NCI-H69 (cell line): ENCODE measurements around the gene OR2T29.
"Not testable (repeated sequence)": the region's sequence is repeated elsewhere in the genome, so short reads cannot be mapped to it uniquely, and the experiment has no call there.

ENCODE experiments used
- DNase-seq: peaks from one replicate; lab custom pipeline; 2025; lab: John Stamatoyannopoulos, UW

The OR2T29 gene

GRCh38 chr1:248562672-248563071, at the start of gene OR2T29:
Gene OR2T29, minus strand, starts transcription at chr1:248562772. Its CDS starts 3,281 bp downstream, at chr1:248559491.
- DNase-seq = not testable (repeated sequence)

GRCh38 chr1:248611883-248612414, 49.4 kb upstream of the OR2T29 start:
- no peak for DNase-seq

GRCh38 chr1:248610301-248610700, 47.7 kb upstream of the OR2T29 start:
- no peak for DNase-seq

- DNase-seq = no peak
Measured at GRCh38 chr1:248599396-248599795, 36.8 kb upstream of the OR2T29 start.

GRCh38 chr1:248597589-248597988, 35.0 kb upstream of the OR2T29 start, which contains the start of gene OR2T10:
Gene OR2T10, minus strand, starts transcription at chr1:248597700. Its CDS starts 3,932 bp downstream, at chr1:248593768.
- DNase-seq = no peak

GRCh38 chr1:248596615-248597014, 34.0 kb upstream of the OR2T29 start:
- DNase-seq = no peak

- no peak for DNase-seq
Measured at GRCh38 chr1:248593226-248593625, 30.7 kb upstream of the OR2T29 start.

- DNase-seq = no peak
Measured at GRCh38 chr1:248592655-248593054, 30.1 kb upstream of the OR2T29 start.

GRCh38 chr1:248590055-248590454, 27.5 kb upstream of the OR2T29 start:
- no peak for DNase-seq

- DNase-seq = no peak
Measured at GRCh38 chr1:248589334-248589733, 26.8 kb upstream of the OR2T29 start.

- no peak for DNase-seq
Measured at GRCh38 chr1:248585266-248585665, 22.7 kb upstream of the OR2T29 start.

- no peak for DNase-seq
Measured at GRCh38 chr1:248576260-248576980, 13.8 kb upstream of the OR2T29 start.

GRCh38 chr1:248574657-248575056, 12.1 kb upstream of the OR2T29 start, which contains the start of gene OR2T34:
Gene OR2T34, minus strand, starts transcription at chr1:248574757. Its CDS starts 0 bp downstream, at chr1:248574757.
- DNase-seq = not testable (repeated sequence)

- DNase-seq = not testable (repeated sequence)
Measured at GRCh38 chr1:248573856-248574255, 11.3 kb upstream of the OR2T29 start.

GRCh38 chr1:248572049-248572448, 9.5 kb upstream of the OR2T29 start:
- not testable (repeated sequence) for DNase-seq

GRCh38 chr1:248570811-248571210, 8.2 kb upstream of the OR2T29 start:
- DNase-seq = not testable (repeated sequence)

- not testable (repeated sequence) for DNase-seq
Measured at GRCh38 chr1:248569049-248569448, 6.5 kb upstream of the OR2T29 start.

- not testable (repeated sequence) for DNase-seq
Measured at GRCh38 chr1:248565530-248566373, 3.2 kb upstream of the OR2T29 start.

GRCh38 chr1:248551027-248551426, 11.5 kb downstream of the OR2T29 start:
- DNase-seq = not testable (repeated sequence)

- not testable (repeated sequence) for DNase-seq
Measured at GRCh38 chr1:248547383-248547782, 15.2 kb downstream of the OR2T29 start.

- DNase-seq = not testable (repeated sequence)
Measured at GRCh38 chr1:248537449-248537848, 25.1 kb downstream of the OR2T29 start.

- no peak for DNase-seq
Measured at GRCh38 chr1:248521856-248522255, 40.7 kb downstream of the OR2T29 start.
